Naive B cell (primary cell): Measurements from ENCODE around the gene CHRNA4. TPM values are rescaled to one million over a fixed set of nuclear protein-coding genes. Genes with fewer than 3 reads are reported as not detected.

Source experiments
- ATAC-seq, 2 donors: fragments of 150-1000 bp; cut with Tn5 transposase; 2 replicates each; pipeline ENCODE4 v1.10.0; 2021; ENCODE audit warnings: low read depth in 2 of 2, mild to moderate bottlenecking in 2 of 2, moderate library complexity in 2 of 2
- DNase-seq: peaks from one replicate; pipeline ENCODE4 v3.0.0; 2022
- H3K27ac Mint-ChIP-seq, 6 donors: one replicate each; pipeline ENCODE4 v1.8.0; 2020 to 2022; ENCODE audit warnings: mild to moderate bottlenecking in 6 of 6, mixed read lengths in 6 of 6, moderate library complexity in 5 of 6, inconsistent platforms in 2 of 6
- H3K27me3 Mint-ChIP-seq, 3 donors: one replicate each; pipeline ENCODE4 v1.8.0; 2021 to 2022; ENCODE audit warnings: mixed read lengths in 3 of 3, mild to moderate bottlenecking in 1 of 3
- H3K36me3 Mint-ChIP-seq, 2 donors: one replicate each; pipeline ENCODE4 v1.8.0; 2020 to 2022; ENCODE audit warnings: mixed read lengths in 2 of 2, inconsistent platforms in 1 of 2, mild to moderate bottlenecking in 1 of 2
- H3K4me1 Mint-ChIP-seq, 3 donors: one replicate each; pipeline ENCODE4 v1.8.0; 2020 to 2022; ENCODE audit warnings: mixed read lengths in 3 of 3, inconsistent platforms in 1 of 3, mild to moderate bottlenecking in 1 of 3, moderate library complexity in 1 of 3
- H3K4me3 Mint-ChIP-seq, 8 donors: one replicate each; pipeline ENCODE4 v1.8.0; 2020 to 2022; ENCODE audit warnings: mild to moderate bottlenecking in 8 of 8, mixed read lengths in 8 of 8, moderate library complexity in 8 of 8, inconsistent platforms in 2 of 8
- H3K9me3 Mint-ChIP-seq, 7 donors: one replicate each; pipeline ENCODE4 v1.8.0; 2020 to 2022; ENCODE audit warnings: mixed read lengths in 7 of 7, mild to moderate bottlenecking in 5 of 7, inconsistent platforms in 2 of 7, moderate library complexity in 1 of 7
- polyA plus RNA-seq, 6 donors: library from polyadenylated mRNA; unstranded; fragments of 300-500 nt; fragmentation: Illumina TruSeq; gene quantifications; one replicate each; pipeline ENCODE4 v1.2.3, GENCODE V29; 2021; ENCODE audit warnings: low read depth in 6 of 6

The CHRNA4 gene
- polyA plus RNA-seq, 6 donors from 2014 or later: not detected

GRCh38 chr20:63314566-63315239 lies 46.4 kb downstream of the CHRNA4 start:
- Mint-ChIP-seq H3K4me1 (peaks cover 0 to 4% (median 2%) of the 10 kb centered on the region in 3 donors), H3K36me3 (no peaks in the 10 kb centered on the region), H3K4me3 (no peak overlapping the region), H3K27me3 (peaks cover 0 to 36% (median 15%) of the 10 kb centered on the region in 3 donors), H3K27ac (no peak overlapping the region), H3K9me3 (no peaks in the 10 kb centered on the region)
- no peak for ATAC-seq
- no peak for DNase-seq

- DNase-seq: no peak
Observed at GRCh38 chr20:63314015-63314471, 47.1 kb downstream of the CHRNA4 start.

GRCh38 chr20:63313349-63314014 lies 47.7 kb downstream of the CHRNA4 start:
- H3K4me1 Mint-ChIP-seq: peaks cover 0 to 4% (median 2%) of the 10 kb centered on the region in 3 donors
- no peak for DNase-seq
- no peaks in the 10 kb centered on the region for H3K9me3 Mint-ChIP-seq
- no peak overlapping the region for H3K4me3 Mint-ChIP-seq
- no peak for ATAC-seq
- peaks cover 0 to 35% (median 15%) of the 10 kb centered on the region in 3 donors for H3K27me3 Mint-ChIP-seq
- no peak overlapping the region for H3K27ac Mint-ChIP-seq
- no peaks in the 10 kb centered on the region for H3K36me3 Mint-ChIP-seq

More at GRCh38 chr20:63314015-63314471, 47.1 kb downstream of the CHRNA4 start:
- no peak overlapping the region for H3K4me3 Mint-ChIP-seq
- ATAC-seq: no peak
- H3K27ac Mint-ChIP-seq: no peak overlapping the region
- peaks cover 0 to 4% (median 2%) of the 10 kb centered on the region in 3 donors for H3K4me1 Mint-ChIP-seq
- no peaks in the 10 kb centered on the region for H3K36me3 Mint-ChIP-seq
- peaks cover 0 to 35% (median 15%) of the 10 kb centered on the region in 3 donors for H3K27me3 Mint-ChIP-seq
- H3K9me3 Mint-ChIP-seq: no peaks in the 10 kb centered on the region

- Mint-ChIP-seq H3K36me3 (no peaks in the 10 kb centered on the region), H3K4me1 (peaks cover 0 to 4% (median 2%) of the 10 kb centered on the region in 3 donors), H3K9me3 (no peaks in the 10 kb centered on the region), H3K27ac (no peak overlapping the region), H3K4me3 (no peak overlapping the region), H3K27me3 (peaks cover 0 to 33% (median 15%) of the 10 kb centered on the region in 3 donors)
- no peak for DNase-seq
- ATAC-seq: no peak
Observed at GRCh38 chr20:63312690-63313348, 48.3 kb downstream of the CHRNA4 start.

GRCh38 chr20:63312273-63312672 lies 48.9 kb downstream of the CHRNA4 start:
- Mint-ChIP-seq H3K36me3 (no peaks in the 10 kb centered on the region), H3K4me1 (peaks cover 0 to 4% (median 2%) of the 10 kb centered on the region in 3 donors), H3K9me3 (no peaks in the 10 kb centered on the region), H3K27me3 (peaks cover 0 to 30% (median 15%) of the 10 kb centered on the region in 3 donors), H3K27ac (no peak overlapping the region), H3K4me3 (no peak overlapping the region)
- DNase-seq: no peak
- no peak for ATAC-seq

- peaks cover 0 to 30% (median 15%) of the 10 kb centered on the region in 3 donors for H3K27me3 Mint-ChIP-seq
- no peak overlapping the region for H3K27ac Mint-ChIP-seq
- no peak overlapping the region for H3K4me3 Mint-ChIP-seq
- peaks cover 0 to 4% (median 2%) of the 10 kb centered on the region in 3 donors for H3K4me1 Mint-ChIP-seq
- H3K36me3 Mint-ChIP-seq: no peaks in the 10 kb centered on the region
- no peaks in the 10 kb centered on the region for H3K9me3 Mint-ChIP-seq
- ATAC-seq (no peak), DNase-seq (no peak)
Observed at GRCh38 chr20:63311833-63312243, 49.3 kb downstream of the CHRNA4 start.

GRCh38 chr20:63311186-63311832 lies 49.8 kb downstream of the CHRNA4 start:
- ATAC-seq: no peak
- no peaks in the 10 kb centered on the region for H3K9me3 Mint-ChIP-seq
- H3K27me3 Mint-ChIP-seq: peaks cover 0 to 30% (median 15%) of the 10 kb centered on the region in 3 donors
- peaks cover 0 to 4% (median 2%) of the 10 kb centered on the region in 3 donors for H3K4me1 Mint-ChIP-seq
- peak overlapping the region in 1 of 8 donors; percentile 29 for H3K4me3 Mint-ChIP-seq
- H3K36me3 Mint-ChIP-seq: no peaks in the 10 kb centered on the region
- H3K27ac Mint-ChIP-seq: no peak overlapping the region
- no peak for DNase-seq

- DNase-seq (no peak), ATAC-seq (no peak)
- Mint-ChIP-seq H3K27ac (peak overlapping the region in 1 of 6 donors; percentile 38), H3K36me3 (no peaks in the 10 kb centered on the region), H3K4me3 (no peak overlapping the region), H3K9me3 (no peaks in the 10 kb centered on the region), H3K4me1 (peaks cover 0 to 4% (median 2%) of the 10 kb centered on the region in 3 donors), H3K27me3 (peaks cover 0 to 25% (median 15%) of the 10 kb centered on the region in 3 donors)
Observed at GRCh38 chr20:63310265-63310991, 50.7 kb downstream of the CHRNA4 start.

- H3K9me3 Mint-ChIP-seq: peaks cover 0 to 3% (median 0%) of the 10 kb centered on the region in 7 donors
- no peak overlapping the region for H3K4me3 Mint-ChIP-seq
- no peak overlapping the region for H3K27ac Mint-ChIP-seq
- H3K36me3 Mint-ChIP-seq: no peaks in the 10 kb centered on the region
- DNase-seq: no peak
- peaks cover 2 to 4% (median 3%) of the 10 kb centered on the region in 3 donors for H3K4me1 Mint-ChIP-seq
- ATAC-seq: no peak
- peaks cover 0 to 19% (median 15%) of the 10 kb centered on the region in 3 donors for H3K27me3 Mint-ChIP-seq
Observed at GRCh38 chr20:63309261-63310071, 51.7 kb downstream of the CHRNA4 start.

GRCh38 chr20:63308218-63308911 lies 52.8 kb downstream of the CHRNA4 start:
- Mint-ChIP-seq H3K27ac (no peak overlapping the region), H3K27me3 (peaks cover 0 to 19% (median 14%) of the 10 kb centered on the region in 3 donors), H3K4me1 (peaks cover 2 to 4% (median 3%) of the 10 kb centered on the region in 3 donors), H3K9me3 (peaks cover 0 to 3% (median 0%) of the 10 kb centered on the region in 7 donors), H3K36me3 (no peaks in the 10 kb centered on the region), H3K4me3 (no peak overlapping the region)
- DNase-seq (no peak), ATAC-seq (no peak)

GRCh38 chr20:63307538-63308217 lies 53.5 kb downstream of the CHRNA4 start:
- Mint-ChIP-seq H3K4me3 (no peak overlapping the region), H3K36me3 (peaks cover 0 to 3% of the 10 kb centered on the region in 2 donors), H3K9me3 (peaks cover 0 to 5% (median 3%) of the 10 kb centered on the region in 7 donors), H3K4me1 (peaks cover 0 to 3% (median 0%) of the 10 kb centered on the region in 3 donors), H3K27me3 (peaks cover 3 to 17% (median 8%) of the 10 kb centered on the region in 3 donors), H3K27ac (no peak overlapping the region)
- no peak for ATAC-seq
- DNase-seq: no peak
